IPS-20b (cell line): ENCODE data around the gene SVIL.
"Not testable (repeated sequence)": the region's sequence is repeated elsewhere in the genome, so short reads cannot be mapped to it uniquely, and the experiment has no call there.

ENCODE experiments used
- H3K27ac ChIP-seq: one replicate; pipeline ENCODE4 v1.5.1; 2013; ENCODE audit warnings: low read length
- H3K27me3 ChIP-seq: 2 replicates; pipeline ENCODE4 v1.6.1; 2013; ENCODE audit warnings: mild to moderate bottlenecking, low read length, inconsistent platforms; ENCODE audit not compliant: insufficient read depth
- H3K36me3 ChIP-seq: 2 replicates; pipeline ENCODE4 v1.6.1; 2013; ENCODE audit warnings: low read depth, mild to moderate bottlenecking, inconsistent platforms, low read length, moderate library complexity; ENCODE audit not compliant: insufficient read depth
- H3K4me1 ChIP-seq: 2 replicates; pipeline ENCODE4 v1.6.1; 2013; ENCODE audit warnings: mild to moderate bottlenecking, control low read depth, inconsistent platforms, low read length, moderate library complexity; ENCODE audit not compliant: insufficient read depth
- H3K4me3 ChIP-seq: 2 replicates; pipeline ENCODE4 v1.5.1; 2013; ENCODE audit warnings: mild to moderate bottlenecking, low read length, inconsistent platforms
- H3K9ac ChIP-seq: 2 replicates; pipeline ENCODE4 v1.6.1; 2013; ENCODE audit warnings: low read depth, mild to moderate bottlenecking, inconsistent platforms, low read length, moderate library complexity
- H3K9me3 ChIP-seq: 2 replicates; pipeline ENCODE4 v1.6.1; 2013; ENCODE audit warnings: mild to moderate bottlenecking, low read depth, low read length, inconsistent platforms; ENCODE audit not compliant: insufficient read depth

The SVIL gene

DNA sequence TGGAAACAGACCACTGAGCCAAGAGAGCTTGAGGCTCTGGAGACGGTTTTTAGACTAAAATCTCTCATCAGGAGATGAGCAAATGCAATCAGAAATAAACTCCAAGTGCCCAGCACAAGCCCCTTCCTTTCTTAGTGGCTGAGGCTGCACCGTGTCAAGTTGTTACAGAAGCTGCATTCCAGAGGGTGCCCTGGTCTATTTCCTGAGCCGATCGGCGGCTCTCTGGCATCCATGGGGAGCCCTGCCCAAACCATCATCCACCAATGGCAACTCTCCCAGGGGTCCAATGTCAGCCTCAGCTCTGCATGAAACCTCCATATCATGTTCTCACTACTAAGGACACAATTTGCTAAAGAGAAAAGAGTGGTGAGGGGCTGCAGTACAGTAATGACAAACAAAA is 89.6 kb downstream of the SVIL start:
- H3K4me1 ChIP-seq = peaks cover 4% of the 10 kb centered on the region
- no peaks in the 10 kb centered on the region for H3K9me3 ChIP-seq

GRCh38 chr10:29543715-29544114 is 91.1 kb downstream of the SVIL start:
- H3K27me3 ChIP-seq = no peaks in the 10 kb centered on the region
- H3K4me3 ChIP-seq = no peak overlapping the region
- H3K9ac ChIP-seq = no peak overlapping the region
- peaks cover 4% of the 10 kb centered on the region for H3K4me1 ChIP-seq
- no peaks in the 10 kb centered on the region for H3K9me3 ChIP-seq
- no peak overlapping the region for H3K27ac ChIP-seq
- H3K36me3 ChIP-seq = no peaks in the 10 kb centered on the region

More for the DNA sequence above, 89.6 kb downstream of the SVIL start:
- Histone ChIP-seq H3K27ac (no peak overlapping the region), H3K9ac (no peak overlapping the region), H3K27me3 (no peaks in the 10 kb centered on the region), H3K4me3 (no peak overlapping the region), H3K36me3 (peaks cover 1% of the 10 kb centered on the region; the same call in 1 of the 2 replicates)

DNA sequence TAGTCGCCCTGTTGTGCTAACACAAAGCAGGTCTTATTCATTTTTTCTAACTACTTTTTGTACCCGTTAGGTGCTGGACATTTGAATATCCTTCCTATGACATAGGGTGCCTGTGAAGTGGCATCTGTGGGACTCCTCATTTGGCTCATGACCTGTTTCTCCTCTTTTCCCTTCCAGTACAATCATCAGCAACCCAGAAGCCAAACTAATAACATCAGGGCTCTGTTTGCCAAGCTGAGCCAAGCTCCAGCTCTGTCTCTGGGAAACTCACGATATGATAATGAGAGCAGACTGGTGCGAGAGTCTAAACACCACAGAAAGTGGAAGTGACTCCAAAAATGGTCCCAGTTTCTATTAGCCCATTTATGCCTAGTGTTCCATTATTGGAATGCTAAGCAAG is 92.0 kb downstream of the SVIL start:
- Histone ChIP-seq H3K36me3 (no peaks in the 10 kb centered on the region), H3K27ac (no peak overlapping the region), H3K4me1 (peaks cover 4% of the 10 kb centered on the region), H3K27me3 (no peaks in the 10 kb centered on the region), H3K4me3 (no peak overlapping the region), H3K9ac (no peak overlapping the region), H3K9me3 (no peaks in the 10 kb centered on the region)

GRCh38 chr10:29541422-29542210 is 93.2 kb downstream of the SVIL start:
- no peaks in the 10 kb centered on the region for H3K36me3 ChIP-seq
- no peaks in the 10 kb centered on the region for H3K9me3 ChIP-seq
- H3K4me1 ChIP-seq = peaks cover 4% of the 10 kb centered on the region
- H3K4me3 ChIP-seq = no peak overlapping the region
- H3K27me3 ChIP-seq = no peaks in the 10 kb centered on the region
- no peak overlapping the region for H3K27ac ChIP-seq
- no peak overlapping the region for H3K9ac ChIP-seq

DNA sequence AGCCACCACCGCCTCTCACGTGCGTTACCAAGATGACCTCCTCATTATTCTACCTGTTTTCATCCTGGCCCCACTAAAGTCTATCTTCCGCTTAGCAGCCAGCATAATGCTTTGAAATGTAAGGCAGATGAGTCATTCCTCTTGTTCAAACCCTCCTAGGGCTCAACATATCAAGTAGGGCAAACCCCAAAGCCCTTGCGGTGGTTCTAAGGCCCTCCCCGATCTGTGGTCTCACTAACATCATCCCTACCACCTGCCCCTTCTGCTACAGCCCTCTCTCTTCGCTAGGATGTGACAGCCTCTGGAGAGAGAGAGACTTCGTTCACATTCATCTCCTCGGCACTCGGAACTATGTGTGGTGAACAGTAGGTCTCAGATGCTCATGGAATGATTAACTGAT is 94.8 kb downstream of the SVIL start:
- Histone ChIP-seq H3K36me3 (no peaks in the 10 kb centered on the region), H3K27me3 (no peaks in the 10 kb centered on the region), H3K27ac (no peak overlapping the region), H3K4me3 (no peak overlapping the region), H3K9me3 (no peaks in the 10 kb centered on the region), H3K4me1 (peaks cover 7% of the 10 kb centered on the region), H3K9ac (no peak overlapping the region)

GRCh38 chr10:29539412-29539811 is 95.4 kb downstream of the SVIL start:
- Histone ChIP-seq H3K4me1 (peaks cover 9% of the 10 kb centered on the region), H3K36me3 (no peaks in the 10 kb centered on the region), H3K9me3 (no peaks in the 10 kb centered on the region), H3K9ac (no peak overlapping the region), H3K4me3 (no peak overlapping the region), H3K27ac (no peak overlapping the region), H3K27me3 (no peaks in the 10 kb centered on the region)

GRCh38 chr10:29537799-29538198 is 97.0 kb downstream of the SVIL start:
- H3K27ac ChIP-seq = no peak overlapping the region
- no peak overlapping the region for H3K4me3 ChIP-seq
- H3K9me3 ChIP-seq = no peaks in the 10 kb centered on the region
- no peaks in the 10 kb centered on the region for H3K36me3 ChIP-seq
- H3K27me3 ChIP-seq = no peaks in the 10 kb centered on the region
- H3K4me1 ChIP-seq = peaks cover 23% of the 10 kb centered on the region
- H3K9ac ChIP-seq = no peak overlapping the region

GRCh38 chr10:29536691-29537090 is 98.1 kb downstream of the SVIL start:
- not testable (repeated sequence) for H3K9ac ChIP-seq, H3K27ac ChIP-seq, H3K36me3 ChIP-seq, H3K4me3 ChIP-seq, H3K27me3 ChIP-seq, H3K9me3 ChIP-seq
- H3K4me1 ChIP-seq = peaks cover 19% of the 10 kb centered on the region

GRCh38 chr10:29535778-29536453 is 98.9 kb downstream of the SVIL start:
- Histone ChIP-seq H3K9me3 (no peaks in the 10 kb centered on the region), H3K27ac (no peak overlapping the region), H3K36me3 (no peaks in the 10 kb centered on the region), H3K4me1 (peaks cover 18% of the 10 kb centered on the region), H3K4me3 (no peak overlapping the region), H3K27me3 (no peaks in the 10 kb centered on the region), H3K9ac (no peak overlapping the region)

DNA sequence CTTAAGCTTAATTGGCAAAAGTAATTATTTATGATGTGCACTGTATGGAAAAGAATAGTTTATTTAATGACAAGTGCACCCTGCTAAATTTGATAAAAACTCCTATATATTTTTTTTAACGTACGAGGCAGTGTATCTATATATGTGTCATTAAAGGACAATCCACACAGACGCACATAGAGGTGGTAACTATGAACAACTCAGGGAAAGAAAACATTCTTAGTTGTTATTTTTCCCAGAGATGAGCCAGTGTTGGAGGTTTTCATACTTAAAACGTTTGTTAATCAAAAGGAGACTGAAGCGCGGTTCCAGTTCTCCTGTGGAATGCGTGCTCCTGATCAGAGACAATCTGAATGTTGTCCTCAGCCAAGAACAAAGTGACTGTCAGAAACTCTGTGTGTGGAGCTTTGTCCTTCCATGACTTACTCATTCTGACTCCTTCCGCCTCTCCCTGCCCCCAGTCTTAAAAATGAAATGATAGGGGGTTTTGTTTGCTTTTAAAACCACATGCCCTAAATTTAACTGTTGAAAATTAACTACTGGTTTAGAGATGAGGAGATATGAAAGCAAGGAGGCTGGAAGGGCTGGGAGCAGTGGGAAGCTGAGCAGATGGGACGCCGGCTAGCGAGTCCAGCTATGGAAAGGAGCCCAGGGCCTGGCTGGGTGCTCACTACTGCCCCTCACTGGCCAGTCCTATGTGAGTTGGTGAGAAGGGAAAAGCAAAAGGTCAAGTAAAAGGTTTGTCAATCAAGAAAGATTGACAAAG is 99.6 kb downstream of the SVIL start:
- H3K36me3 ChIP-seq = no peaks in the 10 kb centered on the region
- H3K27me3 ChIP-seq = no peaks in the 10 kb centered on the region
- no peak overlapping the region for H3K27ac ChIP-seq
- no peak overlapping the region for H3K4me3 ChIP-seq
- H3K4me1 ChIP-seq = peaks cover 18% of the 10 kb centered on the region
- no peaks in the 10 kb centered on the region for H3K9me3 ChIP-seq
- H3K9ac ChIP-seq = no peak overlapping the region

- no peak overlapping the region for H3K27ac ChIP-seq
- no peak overlapping the region for H3K9ac ChIP-seq
- no peaks in the 10 kb centered on the region for H3K36me3 ChIP-seq
- H3K4me3 ChIP-seq = no peak overlapping the region
- peaks cover 18% of the 10 kb centered on the region for H3K4me1 ChIP-seq
- no peaks in the 10 kb centered on the region for H3K27me3 ChIP-seq
- no peaks in the 10 kb centered on the region for H3K9me3 ChIP-seq
Observed at GRCh38 chr10:29534590-29534989, 100.2 kb downstream of the SVIL start.
